ENCODE data around the gene TMEM106C.
"Not testable (repeated sequence)": the region's sequence is repeated elsewhere in the genome, so short reads cannot be mapped to it uniquely, and the experiment has no call there.

DNA sequence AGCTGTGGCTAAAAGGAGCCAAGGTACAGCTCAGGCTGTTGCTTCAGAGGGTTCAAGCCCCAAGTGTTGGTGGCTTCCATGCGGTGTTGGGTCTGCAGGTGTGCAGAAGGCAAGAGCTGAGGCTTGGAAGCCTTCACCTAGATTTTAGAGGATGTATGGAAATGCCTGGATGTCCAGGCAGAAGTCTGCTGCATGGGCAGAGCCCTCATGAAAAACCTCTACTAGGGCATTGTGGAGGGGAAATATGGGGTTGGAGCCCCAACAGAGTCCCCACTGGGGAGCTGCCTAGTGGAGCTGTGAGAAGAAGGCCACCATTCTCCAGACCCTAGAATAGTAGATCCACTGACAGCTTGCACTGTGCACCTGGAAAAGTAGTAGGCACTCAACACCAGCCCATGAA lies 5.7 kb upstream of the TMEM106C start:
- not testable (repeated sequence) for TF ChIP-seq POLR2AphosphoS5 (IDR thresholded peaks at IDR 0.05); POLR2A (IDR thresholded peaks at IDR 0.05; ENCODE audit: low read depth); EP300 (IDR thresholded peaks at IDR 0.05)
- TF ChIP-seq, protein P1, sequence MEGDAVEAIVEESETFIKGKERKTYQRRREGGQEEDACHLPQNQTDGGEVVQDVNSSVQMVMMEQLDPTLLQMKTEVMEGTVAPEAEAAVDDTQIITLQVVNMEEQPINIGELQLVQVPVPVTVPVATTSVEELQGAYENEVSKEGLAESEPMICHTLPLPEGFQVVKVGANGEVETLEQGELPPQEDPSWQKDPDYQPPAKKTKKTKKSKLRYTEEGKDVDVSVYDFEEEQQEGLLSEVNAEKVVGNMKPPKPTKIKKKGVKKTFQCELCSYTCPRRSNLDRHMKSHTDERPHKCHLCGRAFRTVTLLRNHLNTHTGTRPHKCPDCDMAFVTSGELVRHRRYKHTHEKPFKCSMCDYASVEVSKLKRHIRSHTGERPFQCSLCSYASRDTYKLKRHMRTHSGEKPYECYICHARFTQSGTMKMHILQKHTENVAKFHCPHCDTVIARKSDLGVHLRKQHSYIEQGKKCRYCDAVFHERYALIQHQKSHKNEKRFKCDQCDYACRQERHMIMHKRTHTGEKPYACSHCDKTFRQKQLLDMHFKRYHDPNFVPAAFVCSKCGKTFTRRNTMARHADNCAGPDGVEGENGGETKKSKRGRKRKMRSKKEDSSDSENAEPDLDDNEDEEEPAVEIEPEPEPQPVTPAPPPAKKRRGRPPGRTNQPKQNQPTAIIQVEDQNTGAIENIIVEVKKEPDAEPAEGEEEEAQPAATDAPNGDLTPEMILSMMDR (IDR thresholded peaks at IDR 0.05): not testable (repeated sequence)
